Nephron progenitor cell (in vitro differentiated cells): ENCODE data around the gene RSAD1.

Source experiments
- DNase-seq: peaks from one replicate; pipeline ENCODE4 v3.0.0; 2021
- H3K27ac Mint-ChIP-seq: 2 replicates; pipeline ENCODE4 v1.8.0; 2021; ENCODE audit warnings: mild to moderate bottlenecking, moderate library complexity, mixed read lengths
- H3K27me3 Mint-ChIP-seq: 2 replicates; pipeline ENCODE4 v1.8.0; 2021; ENCODE audit warnings: mild to moderate bottlenecking, low read depth, mixed read lengths; ENCODE audit not compliant: poor library complexity
- H3K36me3 Mint-ChIP-seq: 2 replicates; pipeline ENCODE4 v1.8.0; 2021; ENCODE audit warnings: low read depth, mixed read lengths
- H3K4me1 Mint-ChIP-seq: 2 replicates; pipeline ENCODE4 v1.8.0; 2021; ENCODE audit warnings: mixed read lengths
- H3K4me3 Mint-ChIP-seq: 2 replicates; pipeline ENCODE4 v1.8.0; 2021; ENCODE audit warnings: mild to moderate bottlenecking, moderate library complexity, mixed read lengths
- H3K9me3 Mint-ChIP-seq: 2 replicates; pipeline ENCODE4 v1.8.0; 2021; ENCODE audit warnings: mild to moderate bottlenecking, moderate library complexity, mixed read lengths
- TF ChIP-seq, protein P1 (sequence below): fragments of 200-600 bp; sonication (generic); IDR thresholded peaks from 2 replicates; pipeline ENCODE4 v1.5.0; 2021; ENCODE audit warnings: antibody characterized with exemption

RSAD1 gene

DNA sequence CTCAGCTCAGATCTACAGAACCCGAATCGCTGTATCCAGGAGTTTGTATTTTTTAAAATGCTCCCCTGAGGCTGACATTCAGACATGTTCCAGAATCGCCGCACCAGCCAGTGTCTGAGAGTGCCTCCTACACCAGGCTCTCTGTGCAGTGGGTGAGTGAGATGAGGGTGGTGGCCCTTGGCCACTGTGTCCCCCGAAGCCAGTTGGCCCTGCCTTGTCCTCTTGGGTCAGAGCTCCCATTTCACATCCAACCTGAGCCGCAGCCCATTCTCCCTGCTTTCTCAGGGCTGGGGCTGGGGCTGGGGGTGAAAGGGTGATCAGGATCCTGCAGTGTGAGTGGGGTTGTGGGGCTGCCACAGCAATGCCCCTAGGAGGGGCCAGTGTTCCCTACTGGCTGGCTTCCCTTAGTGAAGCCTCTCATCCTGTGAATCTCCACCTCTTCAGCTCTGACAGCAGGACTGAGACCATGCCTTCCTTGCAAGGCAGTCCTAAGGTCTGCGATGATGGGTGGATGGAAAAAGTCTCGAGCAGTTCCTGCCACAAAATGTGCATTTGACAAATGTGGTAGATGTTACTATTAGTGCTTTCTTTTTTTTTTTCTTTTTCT lies 16.7 kb downstream of the RSAD1 start:
- Mint-ChIP-seq H3K36me3 (no peaks in the 10 kb centered on the region), H3K9me3 (no peaks in the 10 kb centered on the region), H3K4me3 (no peak overlapping the region), H3K27ac (no peak overlapping the region), H3K4me1 (no peaks in the 10 kb centered on the region), H3K27me3 (peaks cover 3% of the 10 kb centered on the region)
- TF ChIP-seq, protein P1, sequence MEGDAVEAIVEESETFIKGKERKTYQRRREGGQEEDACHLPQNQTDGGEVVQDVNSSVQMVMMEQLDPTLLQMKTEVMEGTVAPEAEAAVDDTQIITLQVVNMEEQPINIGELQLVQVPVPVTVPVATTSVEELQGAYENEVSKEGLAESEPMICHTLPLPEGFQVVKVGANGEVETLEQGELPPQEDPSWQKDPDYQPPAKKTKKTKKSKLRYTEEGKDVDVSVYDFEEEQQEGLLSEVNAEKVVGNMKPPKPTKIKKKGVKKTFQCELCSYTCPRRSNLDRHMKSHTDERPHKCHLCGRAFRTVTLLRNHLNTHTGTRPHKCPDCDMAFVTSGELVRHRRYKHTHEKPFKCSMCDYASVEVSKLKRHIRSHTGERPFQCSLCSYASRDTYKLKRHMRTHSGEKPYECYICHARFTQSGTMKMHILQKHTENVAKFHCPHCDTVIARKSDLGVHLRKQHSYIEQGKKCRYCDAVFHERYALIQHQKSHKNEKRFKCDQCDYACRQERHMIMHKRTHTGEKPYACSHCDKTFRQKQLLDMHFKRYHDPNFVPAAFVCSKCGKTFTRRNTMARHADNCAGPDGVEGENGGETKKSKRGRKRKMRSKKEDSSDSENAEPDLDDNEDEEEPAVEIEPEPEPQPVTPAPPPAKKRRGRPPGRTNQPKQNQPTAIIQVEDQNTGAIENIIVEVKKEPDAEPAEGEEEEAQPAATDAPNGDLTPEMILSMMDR: no peak
- DNase-seq: no peak

DNA sequence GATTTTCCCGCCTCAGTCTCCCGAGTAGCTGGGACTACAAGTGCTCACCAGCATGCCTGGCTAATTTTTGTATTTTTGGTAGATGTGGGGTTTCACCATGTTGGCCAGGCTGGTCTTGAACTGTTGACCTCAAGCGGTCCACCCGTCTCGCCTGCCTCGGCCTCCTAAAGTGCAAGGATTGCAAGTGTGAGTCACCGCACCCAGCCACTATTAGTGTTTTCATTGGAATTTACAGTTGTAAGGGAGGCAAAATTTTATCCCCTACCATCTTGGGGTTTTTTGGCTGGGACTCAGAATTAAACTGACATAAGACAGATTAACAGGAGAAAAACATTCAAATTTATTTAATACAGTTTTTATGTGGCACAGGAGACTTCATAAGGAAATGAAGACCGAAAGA lies 17.3 kb downstream of the RSAD1 start:
- H3K4me3 Mint-ChIP-seq: no peak overlapping the region
- TF ChIP-seq, protein P1: no peak
- no peak overlapping the region for H3K27ac Mint-ChIP-seq
- peaks cover 2% of the 10 kb centered on the region for H3K27me3 Mint-ChIP-seq
- H3K4me1 Mint-ChIP-seq: no peaks in the 10 kb centered on the region
- no peaks in the 10 kb centered on the region for H3K9me3 Mint-ChIP-seq
- no peak for DNase-seq
- H3K36me3 Mint-ChIP-seq: no peaks in the 10 kb centered on the region

DNA sequence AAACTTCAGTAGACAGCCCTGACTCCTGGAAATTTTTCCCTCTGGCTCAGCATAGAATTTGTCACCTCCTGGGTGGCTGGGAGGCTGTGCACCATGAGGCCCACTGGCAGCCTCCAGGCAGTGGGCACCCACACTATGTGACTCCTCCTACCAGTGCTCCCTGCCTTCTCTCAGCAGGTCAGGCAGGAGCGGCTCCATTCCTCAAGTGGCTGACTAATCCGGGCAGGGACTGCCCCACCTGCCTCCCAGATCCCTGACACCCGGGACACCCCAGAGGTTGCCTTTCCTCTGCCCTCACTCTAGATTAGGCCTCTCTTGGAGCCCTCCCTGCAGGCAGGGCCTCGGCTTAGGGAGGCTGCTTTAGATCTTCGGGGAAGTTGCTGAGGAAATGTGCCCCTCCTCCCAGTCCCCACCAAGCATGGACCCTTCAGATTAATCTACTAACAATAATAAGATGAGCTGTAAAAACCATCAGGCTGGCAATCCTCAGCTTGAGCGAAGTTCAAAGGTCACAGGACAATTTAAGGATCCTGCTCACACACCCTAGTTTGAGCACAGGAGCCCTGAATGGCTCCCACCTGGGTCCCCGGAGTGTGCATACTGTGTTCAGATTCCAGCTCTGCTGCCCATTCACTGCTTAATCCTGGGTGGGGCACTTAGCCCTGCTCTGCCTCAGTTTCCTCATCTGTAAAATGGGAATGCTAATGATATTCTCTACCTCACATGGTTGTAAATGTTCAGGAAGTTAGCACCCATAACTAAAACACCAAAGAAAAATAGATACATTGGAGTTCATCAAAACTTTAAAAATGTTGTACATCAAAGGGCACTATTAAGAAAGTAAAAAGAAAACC lies 19.6 kb downstream of the RSAD1 start:
- TF ChIP-seq, protein P1: no peak
- Mint-ChIP-seq H3K4me3 (no peak overlapping the region), H3K27ac (no peak overlapping the region), H3K9me3 (no peaks in the 10 kb centered on the region), H3K27me3 (no peaks in the 10 kb centered on the region), H3K36me3 (no peaks in the 10 kb centered on the region), H3K4me1 (peaks cover 18% of the 10 kb centered on the region)
- no peak for DNase-seq

DNA sequence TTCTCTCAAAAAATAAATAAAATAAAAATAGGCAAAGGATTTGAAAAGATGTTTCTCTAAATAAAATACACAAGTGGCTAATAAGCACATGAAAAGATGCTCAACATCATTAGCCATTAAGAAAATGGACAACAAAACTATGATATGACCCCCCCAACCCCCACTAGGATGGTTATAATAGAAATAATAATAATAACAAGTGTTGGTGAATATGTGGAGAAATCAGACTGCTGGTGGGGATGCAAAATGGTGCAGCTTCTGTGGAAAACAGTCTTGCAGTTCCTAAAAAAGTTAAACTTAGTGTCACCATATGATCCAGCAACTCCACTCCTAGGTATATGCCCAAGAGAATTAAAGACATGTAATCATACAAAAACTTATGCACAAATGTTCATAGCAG lies 20.6 kb downstream of the RSAD1 start:
- TF ChIP-seq, protein P1: no peak
- H3K27ac Mint-ChIP-seq: no peak overlapping the region
- no peaks in the 10 kb centered on the region for H3K36me3 Mint-ChIP-seq
- no peaks in the 10 kb centered on the region for H3K9me3 Mint-ChIP-seq
- peaks cover 28% of the 10 kb centered on the region for H3K4me1 Mint-ChIP-seq
- H3K4me3 Mint-ChIP-seq: no peak overlapping the region
- DNase-seq: no peak
- no peaks in the 10 kb centered on the region for H3K27me3 Mint-ChIP-seq

DNA sequence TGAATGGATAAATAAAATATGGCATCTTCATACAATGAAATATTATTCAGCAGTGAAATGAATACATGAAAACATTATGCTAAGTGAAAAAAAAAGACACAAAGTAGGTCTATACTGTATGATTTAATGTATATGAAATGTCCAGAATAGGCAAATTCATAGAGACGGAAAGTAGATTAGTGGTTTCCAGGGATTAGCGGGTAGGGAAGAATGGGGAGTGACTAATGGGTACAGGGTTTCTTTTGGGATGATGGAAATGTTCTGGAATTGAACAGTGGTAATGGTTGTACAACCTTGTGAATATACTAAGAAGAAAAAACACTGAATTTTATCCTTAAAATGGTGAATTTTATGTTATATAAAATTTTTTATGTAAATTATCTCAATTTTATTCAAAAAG lies 21.1 kb downstream of the RSAD1 start:
- H3K36me3 Mint-ChIP-seq: no peaks in the 10 kb centered on the region
- H3K4me1 Mint-ChIP-seq: peaks cover 32% of the 10 kb centered on the region
- H3K27me3 Mint-ChIP-seq: no peaks in the 10 kb centered on the region
- H3K9me3 Mint-ChIP-seq: no peaks in the 10 kb centered on the region
- no peak overlapping the region for H3K4me3 Mint-ChIP-seq
- no peak for DNase-seq
- TF ChIP-seq, protein P1: no peak
- no peak overlapping the region for H3K27ac Mint-ChIP-seq
